Activated T-cell treated with anti-CD3 and anti-CD28 coated beads, Interleukin-2, amount 50 U/mL, for 72 hours (primary cell): Measurements from ENCODE around the gene ACSM3. TPM values are rescaled to one million over a fixed set of nuclear protein-coding genes. Genes with fewer than 3 reads are reported as not detected.
A peak's percentile ranks its signal among the peaks of the same experiment; 100 is the strongest.
"Not testable (repeated sequence)": the region's sequence is repeated elsewhere in the genome, so short reads cannot be mapped to it uniquely, and the experiment has no call there.

ENCODE experiments used
- ATAC-seq, 2 donors: fragments of 150-1000 bp; cut with Tn5 transposase; replicated peaks in 1 of 2; 2 replicates each; pipeline ENCODE4 v1.10.0; 2021; ENCODE audit warnings: moderate library complexity in 2 of 2, mild to moderate bottlenecking in 1 of 2
- DNase-seq, 2 donors: peaks; one replicate each; pipeline ENCODE4 v3.0.0; 2021 to 2022; ENCODE audit warnings: mixed read lengths in 1 of 2
- H3K27ac Mint-ChIP-seq: one replicate; pipeline ENCODE4 v1.8.0; 2022; ENCODE audit warnings: mild to moderate bottlenecking, moderate library complexity, mixed read lengths
- H3K27me3 Mint-ChIP-seq: one replicate; pipeline ENCODE4 v1.8.0; 2022; ENCODE audit warnings: low read depth, mixed read lengths
- H3K36me3 Mint-ChIP-seq, 2 donors: one replicate each; pipeline ENCODE4 v1.8.0; 2022; ENCODE audit warnings: mixed read lengths in 2 of 2, mild to moderate bottlenecking in 1 of 2; ENCODE audit not compliant: insufficient read depth in 2 of 2
- H3K4me1 Mint-ChIP-seq: one replicate; pipeline ENCODE4 v1.8.0; 2022; ENCODE audit warnings: low read depth, mixed read lengths
- H3K4me3 Mint-ChIP-seq, 2 donors: one replicate each; pipeline ENCODE4 v1.8.0; 2022; ENCODE audit warnings: mild to moderate bottlenecking in 2 of 2, mixed read lengths in 2 of 2, moderate library complexity in 2 of 2
- H3K9me3 Mint-ChIP-seq, 2 donors: one replicate each; pipeline ENCODE4 v1.8.0; 2022; ENCODE audit warnings: mixed read lengths in 2 of 2
- total RNA-seq, 2 donors: library from RNA; stranded (reverse); gene quantifications; one replicate each; pipeline ENCODE4 v1.2.3, GENCODE V29; 2022

The ACSM3 gene
- total RNA-seq: 10 to 100 TPM; 23.7 to 26.7 TPM

GRCh38 chr16:20763461-20764232 is at the start of gene ACSM3:
ACSM3 (plus strand) TSS chr16:20764014; CDS start chr16:20770035, 6,021 bp downstream.
- DNase-seq: peak; percentile 67 to 68
- peak; percentile 99 for ATAC-seq
- Mint-ChIP-seq H3K36me3 (peaks cover 7 to 14% of the 10 kb centered on the region in 2 donors), H3K4me1 (peaks cover 21% of the 10 kb centered on the region), H3K4me3 (peak within 1 kb of the TSS; percentile 80 to 94), H3K27me3 (no peaks in the 10 kb centered on the region), H3K9me3 (peaks cover 6 to 7% of the 10 kb centered on the region in 2 donors), H3K27ac (peak within 1 kb of the TSS; percentile 94)

DNA sequence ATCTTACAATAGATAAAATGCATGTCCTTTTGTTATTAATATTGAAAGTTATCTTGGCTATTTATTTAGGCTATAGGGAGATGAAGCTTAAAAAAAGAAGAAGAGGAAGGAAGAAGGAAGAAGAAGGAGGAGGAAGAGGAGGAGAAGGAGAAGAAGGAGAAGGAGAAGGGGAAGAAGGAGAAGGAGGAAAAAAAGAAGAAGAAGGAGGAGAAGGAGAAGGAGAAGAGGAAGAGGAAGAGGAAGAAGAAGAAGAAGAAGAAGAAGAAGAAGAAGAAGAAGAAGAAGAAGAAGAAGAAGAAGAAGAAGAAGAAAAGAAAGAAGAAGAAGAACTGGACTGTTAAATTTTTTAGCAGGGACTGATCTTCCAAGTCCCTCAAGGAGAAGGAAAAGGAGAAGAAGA is 46.1 kb upstream of the ACSM3 start:
- H3K27ac Mint-ChIP-seq, H3K4me3 Mint-ChIP-seq, H3K36me3 Mint-ChIP-seq, H3K27me3 Mint-ChIP-seq, H3K9me3 Mint-ChIP-seq, DNase-seq, ATAC-seq, H3K4me1 Mint-ChIP-seq: not testable (repeated sequence)

GRCh38 chr16:20720251-20720650 is 43.6 kb upstream of the ACSM3 start:
- H3K27ac Mint-ChIP-seq: no peak overlapping the region
- H3K9me3 Mint-ChIP-seq: no peaks in the 10 kb centered on the region
- no peak for DNase-seq
- no peak overlapping the region for H3K4me3 Mint-ChIP-seq
- H3K36me3 Mint-ChIP-seq: no peaks in the 10 kb centered on the region
- no peaks in the 10 kb centered on the region for H3K4me1 Mint-ChIP-seq
- no peak for ATAC-seq
- H3K27me3 Mint-ChIP-seq: no peaks in the 10 kb centered on the region

- no peak overlapping the region for H3K4me3 Mint-ChIP-seq
- DNase-seq: no peak
- no peaks in the 10 kb centered on the region for H3K9me3 Mint-ChIP-seq
- no peak for ATAC-seq
- H3K27me3 Mint-ChIP-seq: no peaks in the 10 kb centered on the region
- H3K4me1 Mint-ChIP-seq: no peaks in the 10 kb centered on the region
- H3K27ac Mint-ChIP-seq: no peak overlapping the region
- H3K36me3 Mint-ChIP-seq: no peaks in the 10 kb centered on the region
These were observed 37.2 kb upstream of the ACSM3 start for GRCh38 chr16:20726661-20727060.

DNA sequence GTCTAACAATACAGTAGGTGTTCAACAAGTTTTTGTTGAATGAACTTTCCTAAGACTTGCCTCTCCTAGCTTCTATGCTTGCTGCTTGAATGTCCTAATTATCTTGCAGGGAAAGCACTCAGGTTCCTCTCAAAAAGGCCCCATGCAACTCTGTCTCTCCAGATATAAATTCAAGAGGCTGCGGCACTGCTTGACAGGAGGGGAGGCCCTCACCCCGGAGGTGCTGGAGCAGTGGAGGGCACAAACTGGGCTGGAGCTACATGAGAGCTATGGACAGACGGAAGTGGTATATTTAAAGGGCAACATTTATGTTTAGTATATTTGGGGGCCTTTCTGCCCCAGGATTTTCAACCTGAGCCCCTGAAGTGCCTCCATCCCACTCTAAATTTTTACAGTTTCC is 36.6 kb upstream of the ACSM3 start:
- ATAC-seq: no peak
- DNase-seq: no peak
- Mint-ChIP-seq H3K36me3 (no peaks in the 10 kb centered on the region), H3K4me1 (no peaks in the 10 kb centered on the region), H3K4me3 (no peak overlapping the region), H3K9me3 (no peaks in the 10 kb centered on the region), H3K27ac (no peak overlapping the region), H3K27me3 (no peaks in the 10 kb centered on the region)

DNA sequence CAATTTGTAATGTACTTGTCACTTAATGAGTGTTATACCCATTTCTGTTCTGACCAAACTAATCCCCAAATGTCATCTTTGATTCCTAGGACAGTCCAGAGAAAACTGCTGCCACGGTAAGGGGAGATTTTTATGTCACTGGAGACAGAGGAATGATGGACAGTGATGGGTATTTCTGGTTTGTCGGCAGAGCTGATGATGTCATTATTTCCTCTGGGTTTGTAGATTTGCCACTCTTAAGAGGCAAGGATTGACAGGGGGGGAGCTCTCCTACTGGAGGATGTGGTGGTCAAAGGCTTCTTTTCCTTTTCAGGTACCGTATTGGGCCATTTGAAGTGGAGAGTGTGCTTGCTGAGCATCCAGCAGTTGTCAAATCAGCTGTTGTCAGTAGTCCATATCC is 34.7 kb upstream of the ACSM3 start:
- Mint-ChIP-seq H3K27ac (no peak overlapping the region), H3K27me3 (no peaks in the 10 kb centered on the region), H3K9me3 (no peaks in the 10 kb centered on the region), H3K4me3 (no peak overlapping the region), H3K4me1 (no peaks in the 10 kb centered on the region), H3K36me3 (peaks cover 0 to 2% of the 10 kb centered on the region in 2 donors)
- no peak for ATAC-seq
- no peak for DNase-seq

DNA sequence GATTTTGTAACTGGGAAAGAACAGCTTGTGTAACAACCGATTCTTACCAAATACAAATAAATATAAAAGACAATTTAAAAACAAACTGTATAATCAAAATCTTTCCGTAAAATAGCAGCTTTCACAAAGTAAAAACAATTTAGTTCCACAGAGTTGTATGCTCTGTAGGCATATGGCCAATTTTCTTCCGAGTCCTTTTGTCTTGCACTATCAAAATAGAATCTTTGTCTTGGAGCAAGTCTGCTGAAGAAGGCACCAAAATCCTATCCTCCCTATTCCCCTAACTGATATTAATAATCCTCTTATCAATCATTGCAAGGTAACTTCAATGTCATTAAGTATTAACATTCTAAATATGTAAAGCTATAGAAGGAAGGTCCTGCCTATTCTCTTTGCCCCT is 29.8 kb upstream of the ACSM3 start:
- Mint-ChIP-seq H3K36me3 (peaks cover 4 to 28% of the 10 kb centered on the region in 2 donors), H3K27me3 (no peaks in the 10 kb centered on the region), H3K9me3 (no peaks in the 10 kb centered on the region), H3K27ac (peak overlapping the region; percentile 96), H3K4me3 (no peak overlapping the region), H3K4me1 (peaks cover 25% of the 10 kb centered on the region)
- DNase-seq: no peak
- ATAC-seq: no peak

- no peak for DNase-seq
- H3K9me3 Mint-ChIP-seq: no peaks in the 10 kb centered on the region
- peaks cover 4 to 28% of the 10 kb centered on the region in 2 donors for H3K36me3 Mint-ChIP-seq
- ATAC-seq: no peak
- H3K4me3 Mint-ChIP-seq: no peak overlapping the region
- no peaks in the 10 kb centered on the region for H3K27me3 Mint-ChIP-seq
- H3K4me1 Mint-ChIP-seq: peaks cover 26% of the 10 kb centered on the region
- peak overlapping the region; percentile 96 for H3K27ac Mint-ChIP-seq
These were observed 29.0 kb upstream of the ACSM3 start for GRCh38 chr16:20734782-20735181.

DNA sequence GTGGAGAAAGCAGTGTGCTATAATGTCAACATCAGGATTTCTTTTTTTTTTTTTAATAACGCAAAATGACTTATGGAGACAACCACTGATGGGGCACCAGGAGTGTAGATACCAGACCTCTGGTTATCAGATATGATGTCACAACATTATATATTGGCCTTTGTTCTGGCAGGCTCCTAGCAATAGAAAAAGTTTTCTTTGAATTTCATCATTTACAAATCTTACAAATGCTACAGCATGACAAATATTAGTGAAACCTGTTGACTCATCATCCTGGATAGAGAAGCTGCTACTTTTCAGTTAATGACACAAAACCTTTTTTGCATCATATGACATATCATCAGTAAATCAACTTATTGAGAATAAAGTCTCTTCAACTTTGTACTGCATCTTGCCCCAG is 28.3 kb upstream of the ACSM3 start:
- H3K4me3 Mint-ChIP-seq: peak overlapping the region in 1 of 2 donors; percentile 48
- H3K9me3 Mint-ChIP-seq: no peaks in the 10 kb centered on the region
- peaks cover 34% of the 10 kb centered on the region for H3K4me1 Mint-ChIP-seq
- no peaks in the 10 kb centered on the region for H3K27me3 Mint-ChIP-seq
- ATAC-seq: peak; percentile 79 to 80
- DNase-seq: no peak
- H3K36me3 Mint-ChIP-seq: peaks cover 4 to 28% of the 10 kb centered on the region in 2 donors
- H3K27ac Mint-ChIP-seq: peak overlapping the region; percentile 96

GRCh38 chr16:20740007-20740883 is 23.6 kb upstream of the ACSM3 start:
- H3K4me1 Mint-ChIP-seq: peaks cover 37% of the 10 kb centered on the region
- H3K27ac Mint-ChIP-seq: peak overlapping the region; percentile 97
- ATAC-seq: no peak
- no peaks in the 10 kb centered on the region for H3K9me3 Mint-ChIP-seq
- peaks cover 4 to 24% of the 10 kb centered on the region in 2 donors for H3K36me3 Mint-ChIP-seq
- peak; percentile 10 to 23 for DNase-seq
- H3K27me3 Mint-ChIP-seq: no peaks in the 10 kb centered on the region
- H3K4me3 Mint-ChIP-seq: peak overlapping the region; percentile 83 to 98

GRCh38 chr16:20740901-20741521 is 22.8 kb upstream of the ACSM3 start:
- ATAC-seq (peak; percentile 86), DNase-seq (peak; percentile 92 to 93)
- H3K4me3 Mint-ChIP-seq: peak overlapping the region; percentile 83 to 98
- H3K27ac Mint-ChIP-seq: peak overlapping the region; percentile 97
- peaks cover 29% of the 10 kb centered on the region for H3K4me1 Mint-ChIP-seq
- H3K27me3 Mint-ChIP-seq: no peaks in the 10 kb centered on the region
- H3K9me3 Mint-ChIP-seq: no peaks in the 10 kb centered on the region
- peaks cover 4 to 20% of the 10 kb centered on the region in 2 donors for H3K36me3 Mint-ChIP-seq

DNA sequence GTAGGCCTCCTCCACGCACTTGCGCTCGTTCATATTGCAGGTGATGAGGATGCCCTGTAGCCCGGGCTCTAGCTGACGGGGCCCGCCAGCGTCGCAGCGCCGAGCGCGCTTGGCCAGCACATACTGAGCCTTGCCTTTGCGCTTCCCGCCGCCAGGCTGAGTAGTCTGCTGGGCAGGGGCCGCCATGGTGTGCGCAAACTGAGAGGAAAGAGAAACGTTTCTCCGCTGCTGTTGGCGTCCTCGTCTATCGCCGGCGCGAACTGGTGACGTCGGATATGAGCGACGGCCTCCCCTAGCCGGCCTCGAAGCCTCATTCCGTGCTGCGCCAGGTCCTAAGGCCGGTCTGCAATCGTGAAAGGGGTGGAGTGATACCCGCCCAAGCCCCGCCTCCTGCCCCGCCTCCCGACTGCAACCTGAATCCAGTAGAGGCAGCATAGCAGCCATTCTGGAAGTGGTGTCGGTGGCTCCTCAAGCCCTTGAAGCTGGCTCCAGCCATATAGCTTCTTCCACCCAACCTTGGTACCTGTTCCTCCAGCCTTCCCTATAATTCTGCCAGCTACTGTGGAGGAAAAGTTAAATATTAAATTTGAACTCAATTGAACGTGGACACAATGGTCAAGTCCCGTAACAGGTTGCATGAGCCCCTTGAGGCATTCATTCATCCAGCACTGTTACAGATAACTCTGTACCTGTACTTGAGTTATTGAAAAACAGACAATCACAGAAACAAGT is 22.1 kb upstream of the ACSM3 start, which contains the start of gene THUMPD1:
TSS of gene THUMPD1 (minus strand) at position 265 of the 732 bp plus-strand sequence. CDS start at position 186, 79 bp downstream.
- peak; percentile 95 to 97 for ATAC-seq

More for the DNA sequence above, 22.1 kb upstream of the ACSM3 start, which contains the start of gene THUMPD1:
- no peaks in the 10 kb centered on the region for H3K27me3 Mint-ChIP-seq
- DNase-seq: peak; percentile 95 to 96
- H3K36me3 Mint-ChIP-seq: peaks cover 4 to 14% of the 10 kb centered on the region in 2 donors
- H3K4me1 Mint-ChIP-seq: peaks cover 22% of the 10 kb centered on the region
- H3K9me3 Mint-ChIP-seq: no peaks in the 10 kb centered on the region
- peak within 1 kb of the TSS; percentile 83 to 98 for H3K4me3 Mint-ChIP-seq
- H3K27ac Mint-ChIP-seq: peak within 1 kb of the TSS; percentile 97
